ENCODE data around the gene PPIE. TPM values are rescaled to one million over a fixed set of nuclear protein-coding genes. Genes with fewer than 3 reads are reported as not detected.

Gene PPIE
- total RNA-seq, 1 donor from 2014 or later = 40.8 TPM

GRCh38 chr1:39707506-39707905 lies 31.2 kb upstream of the PPIE start:
- Mint-ChIP-seq H3K36me3 (ENCODE audit: unreplicated experiment) (no peaks in the 10 kb centered on the region), H3K4me3 (ENCODE audit: unreplicated experiment) (no peak overlapping the region), H3K9me3 (ENCODE audit: unreplicated experiment) (no peaks in the 10 kb centered on the region), H3K27me3 (ENCODE audit: unreplicated experiment) (peaks cover 41% of the 10 kb centered on the region), H3K4me1 (ENCODE audit: unreplicated experiment) (no peaks in the 10 kb centered on the region), H3K27ac (ENCODE audit: unreplicated experiment) (no peak overlapping the region)
- DNase-seq (ENCODE audit: extremely low spot score, unreplicated experiment) = no peak
- TF ChIP-seq, protein P1, sequence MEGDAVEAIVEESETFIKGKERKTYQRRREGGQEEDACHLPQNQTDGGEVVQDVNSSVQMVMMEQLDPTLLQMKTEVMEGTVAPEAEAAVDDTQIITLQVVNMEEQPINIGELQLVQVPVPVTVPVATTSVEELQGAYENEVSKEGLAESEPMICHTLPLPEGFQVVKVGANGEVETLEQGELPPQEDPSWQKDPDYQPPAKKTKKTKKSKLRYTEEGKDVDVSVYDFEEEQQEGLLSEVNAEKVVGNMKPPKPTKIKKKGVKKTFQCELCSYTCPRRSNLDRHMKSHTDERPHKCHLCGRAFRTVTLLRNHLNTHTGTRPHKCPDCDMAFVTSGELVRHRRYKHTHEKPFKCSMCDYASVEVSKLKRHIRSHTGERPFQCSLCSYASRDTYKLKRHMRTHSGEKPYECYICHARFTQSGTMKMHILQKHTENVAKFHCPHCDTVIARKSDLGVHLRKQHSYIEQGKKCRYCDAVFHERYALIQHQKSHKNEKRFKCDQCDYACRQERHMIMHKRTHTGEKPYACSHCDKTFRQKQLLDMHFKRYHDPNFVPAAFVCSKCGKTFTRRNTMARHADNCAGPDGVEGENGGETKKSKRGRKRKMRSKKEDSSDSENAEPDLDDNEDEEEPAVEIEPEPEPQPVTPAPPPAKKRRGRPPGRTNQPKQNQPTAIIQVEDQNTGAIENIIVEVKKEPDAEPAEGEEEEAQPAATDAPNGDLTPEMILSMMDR (IDR thresholded peaks at IDR 0.05) = no peak

- Mint-ChIP-seq H3K27me3 (ENCODE audit: unreplicated experiment) (peaks cover 48% of the 10 kb centered on the region), H3K9me3 (ENCODE audit: unreplicated experiment) (no peaks in the 10 kb centered on the region), H3K4me1 (ENCODE audit: unreplicated experiment) (no peaks in the 10 kb centered on the region), H3K36me3 (ENCODE audit: unreplicated experiment) (no peaks in the 10 kb centered on the region), H3K4me3 (ENCODE audit: unreplicated experiment) (no peak overlapping the region), H3K27ac (ENCODE audit: unreplicated experiment) (no peak overlapping the region)
- TF ChIP-seq, protein P1 (IDR thresholded peaks at IDR 0.05) = no peak
- peak; percentile 54 for DNase-seq (ENCODE audit: extremely low spot score, unreplicated experiment)
Observed at GRCh38 chr1:39711104-39711965, 27.3 kb upstream of the PPIE start.

DNA sequence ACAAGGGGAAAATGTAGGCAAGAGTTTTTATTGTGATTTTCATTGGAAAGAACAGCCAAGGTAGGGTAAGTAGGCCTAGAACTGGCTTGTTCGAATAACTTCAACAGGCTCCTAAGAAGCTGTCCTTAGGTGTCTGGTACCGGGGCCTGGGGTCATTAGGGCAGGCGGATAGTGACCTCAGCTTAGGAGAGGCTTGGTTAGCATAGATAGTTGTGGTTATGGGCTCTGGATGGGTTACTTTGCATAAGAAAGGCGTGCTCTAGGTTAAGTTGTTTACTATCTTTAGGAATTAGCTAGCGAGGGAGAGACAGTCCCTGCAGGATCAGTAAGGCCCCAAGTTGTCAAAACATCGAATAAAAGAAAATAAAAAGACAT lies 26.7 kb upstream of the PPIE start:
- no peaks in the 10 kb centered on the region for H3K9me3 Mint-ChIP-seq (ENCODE audit: unreplicated experiment)
- peak; percentile 27 for DNase-seq (ENCODE audit: extremely low spot score, unreplicated experiment)
- H3K4me1 Mint-ChIP-seq (ENCODE audit: unreplicated experiment) = no peaks in the 10 kb centered on the region
- TF ChIP-seq, protein P1 (IDR thresholded peaks at IDR 0.05) = no peak
- peaks cover 50% of the 10 kb centered on the region for H3K27me3 Mint-ChIP-seq (ENCODE audit: unreplicated experiment)
- no peaks in the 10 kb centered on the region for H3K36me3 Mint-ChIP-seq (ENCODE audit: unreplicated experiment)
- H3K4me3 Mint-ChIP-seq (ENCODE audit: unreplicated experiment) = no peak overlapping the region
- H3K27ac Mint-ChIP-seq (ENCODE audit: unreplicated experiment) = no peak overlapping the region

- TF ChIP-seq, protein P1 (IDR thresholded peaks at IDR 0.05) = no peak
- no peak overlapping the region for H3K4me3 Mint-ChIP-seq (ENCODE audit: unreplicated experiment)
- no peak overlapping the region for H3K27ac Mint-ChIP-seq (ENCODE audit: unreplicated experiment)
- H3K36me3 Mint-ChIP-seq (ENCODE audit: unreplicated experiment) = no peaks in the 10 kb centered on the region
- no peaks in the 10 kb centered on the region for H3K9me3 Mint-ChIP-seq (ENCODE audit: unreplicated experiment)
- H3K27me3 Mint-ChIP-seq (ENCODE audit: unreplicated experiment) = peaks cover 57% of the 10 kb centered on the region
- no peaks in the 10 kb centered on the region for H3K4me1 Mint-ChIP-seq (ENCODE audit: unreplicated experiment)
- DNase-seq (ENCODE audit: extremely low spot score, unreplicated experiment) = peak; percentile 42
Observed at GRCh38 chr1:39713557-39713956, 25.1 kb upstream of the PPIE start.

DNA sequence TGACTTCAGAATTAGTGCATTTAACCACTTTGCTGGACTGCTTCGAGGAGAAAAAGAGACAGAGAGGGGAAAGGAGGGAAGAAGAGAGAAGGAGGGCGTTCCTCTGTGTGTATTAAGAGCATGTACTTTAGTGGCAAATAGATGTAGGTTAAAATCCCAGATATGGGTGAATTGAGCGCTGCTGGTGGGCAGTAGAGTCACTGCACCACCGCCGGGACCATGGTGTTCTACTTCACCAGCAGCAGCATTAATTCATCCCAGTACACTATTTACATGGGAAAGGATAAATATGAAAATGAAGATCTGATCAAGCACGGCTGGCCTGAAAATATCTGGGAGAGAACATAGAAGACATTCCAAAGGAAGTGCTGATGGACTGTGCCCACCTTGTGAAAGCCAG lies 20.9 kb upstream of the PPIE start:
- peaks cover 67% of the 10 kb centered on the region for H3K27me3 Mint-ChIP-seq (ENCODE audit: unreplicated experiment)
- no peaks in the 10 kb centered on the region for H3K9me3 Mint-ChIP-seq (ENCODE audit: unreplicated experiment)
- H3K4me1 Mint-ChIP-seq (ENCODE audit: unreplicated experiment) = no peaks in the 10 kb centered on the region
- H3K4me3 Mint-ChIP-seq (ENCODE audit: unreplicated experiment) = no peak overlapping the region
- no peaks in the 10 kb centered on the region for H3K36me3 Mint-ChIP-seq (ENCODE audit: unreplicated experiment)
- no peak for DNase-seq (ENCODE audit: extremely low spot score, unreplicated experiment)
- TF ChIP-seq, protein P1 (IDR thresholded peaks at IDR 0.05) = no peak
- no peak overlapping the region for H3K27ac Mint-ChIP-seq (ENCODE audit: unreplicated experiment)

Data from osteocyte (in vitro differentiated cells).